ENCODE data around the gene GGT1.
"Not testable (repeated sequence)": the region's sequence is repeated elsewhere in the genome, so short reads cannot be mapped to it uniquely, and the experiment has no call there.

Gene GGT1

GRCh38 chr22:24584166-24584790, 18.7 kb upstream of the GGT1 start:
- DNase-seq, result no peak

- no peak for DNase-seq
These were observed 18.1 kb upstream of the GGT1 start for GRCh38 chr22:24584871-24585411.

- DNase-seq, result no peak
These were observed 17.5 kb upstream of the GGT1 start for GRCh38 chr22:24585461-24585860.

- no peak for DNase-seq
These were observed 17.0 kb upstream of the GGT1 start for GRCh38 chr22:24585927-24586546.

- no peak for DNase-seq
These were observed 15.7 kb upstream of the GGT1 start for GRCh38 chr22:24587251-24587650.

GRCh38 chr22:24587948-24588347, 15.0 kb upstream of the GGT1 start:
- DNase-seq, result no peak

- no peak for DNase-seq
These were observed 14.6 kb upstream of the GGT1 start for GRCh38 chr22:24588381-24588756.

- no peak for DNase-seq
These were observed 14.1 kb upstream of the GGT1 start for GRCh38 chr22:24588757-24589481.

- DNase-seq, result no peak
These were observed 13.4 kb upstream of the GGT1 start for GRCh38 chr22:24589518-24590030.

- no peak for DNase-seq
These were observed 12.3 kb upstream of the GGT1 start for GRCh38 chr22:24590596-24591173.

GRCh38 chr22:24591286-24591830, 11.6 kb upstream of the GGT1 start:
- DNase-seq, result no peak

- DNase-seq, result no peak
These were observed 10.7 kb upstream of the GGT1 start for GRCh38 chr22:24592058-24592850.

GRCh38 chr22:24592851-24593558, 10.0 kb upstream of the GGT1 start, which contains the start of gene LRRC75B:
Gene LRRC75B (minus strand): TSS chr22:24593073. CDS start chr22:24593039, 34 bp downstream.
- DNase-seq, result no peak

- not testable (repeated sequence) for DNase-seq
These were observed 9.5 kb upstream of the GGT1 start for GRCh38 chr22:24593559-24593835.

GRCh38 chr22:24593836-24594568, 9.0 kb upstream of the GGT1 start:
- no peak for DNase-seq

GRCh38 chr22:24594569-24595120, 8.3 kb upstream of the GGT1 start:
- DNase-seq, result no peak

- no peak for DNase-seq
These were observed 7.8 kb upstream of the GGT1 start for GRCh38 chr22:24595228-24595627.

GRCh38 chr22:24595863-24596262, 7.1 kb upstream of the GGT1 start:
- DNase-seq, result no peak

- not testable (repeated sequence) for DNase-seq
These were observed 5.9 kb upstream of the GGT1 start for GRCh38 chr22:24597076-24597475.

GRCh38 chr22:24599514-24599913, 3.5 kb upstream of the GGT1 start:
- DNase-seq, result no peak
